Osteocyte (in vitro differentiated cells): ENCODE measurements around the gene OSR1. TPM values are rescaled to one million over a fixed set of nuclear protein-coding genes. Genes with fewer than 3 reads are reported as not detected.

Experiments used
- DNase-seq: peaks from one replicate; pipeline ENCODE4 v3.0.0; 2021; ENCODE audit warnings: mixed read lengths; ENCODE audit not compliant: unreplicated experiment; ENCODE audit errors: extremely low spot score
- H3K27ac Mint-ChIP-seq: one replicate; pipeline ENCODE4 v1.8.0; 2021; ENCODE audit warnings: mild to moderate bottlenecking, mixed read lengths; ENCODE audit not compliant: unreplicated experiment
- H3K27me3 Mint-ChIP-seq: one replicate; pipeline ENCODE4 v1.8.0; 2021; ENCODE audit warnings: mixed read lengths; ENCODE audit not compliant: unreplicated experiment
- H3K36me3 Mint-ChIP-seq: one replicate; pipeline ENCODE4 v1.8.0; 2021; ENCODE audit warnings: mixed read lengths; ENCODE audit not compliant: unreplicated experiment
- H3K4me1 Mint-ChIP-seq: one replicate; pipeline ENCODE4 v1.8.0; 2021; ENCODE audit warnings: mixed read lengths; ENCODE audit not compliant: unreplicated experiment
- H3K4me3 Mint-ChIP-seq: one replicate; pipeline ENCODE4 v1.8.0; 2021; ENCODE audit warnings: mild to moderate bottlenecking, moderate library complexity, mixed read lengths; ENCODE audit not compliant: unreplicated experiment
- H3K9me3 Mint-ChIP-seq: one replicate; pipeline ENCODE4 v1.8.0; 2021; ENCODE audit warnings: mixed read lengths; ENCODE audit not compliant: unreplicated experiment
- total RNA-seq: library from RNA; stranded (reverse); gene quantifications from 2 replicates; pipeline ENCODE4 v1.2.1, GENCODE V29; 2021
- TF ChIP-seq, protein P1 (sequence below): fragments of 200-600 bp; sonication (generic); IDR thresholded peaks from 2 replicates; pipeline ENCODE4 v1.5.0; 2021; ENCODE audit warnings: antibody characterized with exemption, mild to moderate bottlenecking, moderate library complexity

Gene OSR1
- total RNA-seq, 1 donor from 2014 or later: 5.8 TPM

DNA sequence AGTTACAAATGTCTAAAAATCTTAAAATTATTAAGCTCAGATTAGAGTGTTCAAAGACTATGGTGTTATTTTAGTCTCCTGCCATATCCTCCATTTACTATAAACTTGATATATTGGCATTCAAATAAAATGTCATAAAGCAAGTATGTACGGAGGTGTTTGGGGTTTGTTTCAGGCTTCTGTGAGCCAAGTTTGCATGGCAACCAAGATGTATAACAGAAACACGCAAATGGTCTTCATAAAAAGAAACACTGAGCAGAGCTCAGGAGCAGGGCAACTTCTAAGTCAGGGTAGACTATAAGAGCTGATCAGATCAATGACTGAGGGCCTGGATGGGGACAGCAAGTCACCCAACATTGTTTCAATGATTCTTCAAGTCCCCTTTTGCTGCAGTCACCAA lies 20.5 kb upstream of the OSR1 start:
- Mint-ChIP-seq H3K4me1 (no peaks in the 10 kb centered on the region), H3K4me3 (no peak overlapping the region)

DNA sequence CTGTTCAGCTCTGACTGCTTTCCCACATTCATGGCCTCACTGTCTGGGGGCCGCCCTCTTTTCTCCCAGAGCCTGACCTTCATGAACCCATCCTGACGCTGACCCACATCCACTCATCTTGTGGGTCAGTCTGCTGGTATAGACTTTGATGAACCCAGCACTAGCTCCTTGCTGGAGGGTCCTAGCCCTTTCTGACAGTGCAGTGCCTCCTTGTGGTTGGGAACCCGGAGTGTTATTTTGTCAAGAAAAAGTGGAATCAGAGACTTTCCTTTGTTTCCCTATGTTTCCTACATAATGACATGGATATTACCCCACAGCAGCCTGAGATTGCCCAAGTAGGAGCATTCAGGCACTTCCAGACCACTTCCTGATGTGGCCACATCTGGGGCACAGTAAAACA lies 19.3 kb upstream of the OSR1 start:
- Mint-ChIP-seq H3K36me3 (peaks cover 3% of the 10 kb centered on the region), H3K4me3 (no peak overlapping the region), H3K4me1 (no peaks in the 10 kb centered on the region), H3K9me3 (peaks cover 4% of the 10 kb centered on the region), H3K27ac (no peak overlapping the region), H3K27me3 (peaks cover 56% of the 10 kb centered on the region)
- TF ChIP-seq, protein P1, sequence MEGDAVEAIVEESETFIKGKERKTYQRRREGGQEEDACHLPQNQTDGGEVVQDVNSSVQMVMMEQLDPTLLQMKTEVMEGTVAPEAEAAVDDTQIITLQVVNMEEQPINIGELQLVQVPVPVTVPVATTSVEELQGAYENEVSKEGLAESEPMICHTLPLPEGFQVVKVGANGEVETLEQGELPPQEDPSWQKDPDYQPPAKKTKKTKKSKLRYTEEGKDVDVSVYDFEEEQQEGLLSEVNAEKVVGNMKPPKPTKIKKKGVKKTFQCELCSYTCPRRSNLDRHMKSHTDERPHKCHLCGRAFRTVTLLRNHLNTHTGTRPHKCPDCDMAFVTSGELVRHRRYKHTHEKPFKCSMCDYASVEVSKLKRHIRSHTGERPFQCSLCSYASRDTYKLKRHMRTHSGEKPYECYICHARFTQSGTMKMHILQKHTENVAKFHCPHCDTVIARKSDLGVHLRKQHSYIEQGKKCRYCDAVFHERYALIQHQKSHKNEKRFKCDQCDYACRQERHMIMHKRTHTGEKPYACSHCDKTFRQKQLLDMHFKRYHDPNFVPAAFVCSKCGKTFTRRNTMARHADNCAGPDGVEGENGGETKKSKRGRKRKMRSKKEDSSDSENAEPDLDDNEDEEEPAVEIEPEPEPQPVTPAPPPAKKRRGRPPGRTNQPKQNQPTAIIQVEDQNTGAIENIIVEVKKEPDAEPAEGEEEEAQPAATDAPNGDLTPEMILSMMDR: no peak
- no peak for DNase-seq

More for the DNA sequence above, 20.5 kb upstream of the OSR1 start:
- H3K9me3 Mint-ChIP-seq: peaks cover 4% of the 10 kb centered on the region
- H3K36me3 Mint-ChIP-seq: no peaks in the 10 kb centered on the region
- TF ChIP-seq, protein P1: no peak
- H3K27ac Mint-ChIP-seq: no peak overlapping the region
- no peak for DNase-seq
- peaks cover 52% of the 10 kb centered on the region for H3K27me3 Mint-ChIP-seq

DNA sequence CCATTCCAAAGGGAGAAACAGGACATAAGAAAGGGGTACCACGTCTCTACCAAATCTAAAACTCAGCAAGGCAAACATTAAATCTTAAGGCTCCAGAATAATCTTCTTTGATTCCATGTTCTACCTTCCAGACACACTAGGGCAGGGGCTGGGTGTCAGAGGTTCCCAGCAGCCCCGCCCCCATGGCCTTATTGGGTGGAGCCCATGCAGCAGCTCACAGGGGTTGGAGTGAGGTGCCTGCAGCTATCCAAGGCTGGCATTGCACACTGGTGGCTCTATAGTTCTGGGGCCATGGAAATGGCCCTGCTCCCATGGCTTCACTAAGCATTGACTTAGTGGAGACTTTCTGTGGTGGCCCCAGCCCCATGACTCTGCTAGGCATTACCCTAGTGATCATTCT lies 14.9 kb upstream of the OSR1 start:
- Mint-ChIP-seq H3K9me3 (peaks cover 4% of the 10 kb centered on the region), H3K4me1 (peaks cover 3% of the 10 kb centered on the region), H3K27ac (no peak overlapping the region), H3K4me3 (no peak overlapping the region), H3K36me3 (peaks cover 3% of the 10 kb centered on the region), H3K27me3 (peaks cover 52% of the 10 kb centered on the region)
- TF ChIP-seq, protein P1: no peak
- DNase-seq: no peak

DNA sequence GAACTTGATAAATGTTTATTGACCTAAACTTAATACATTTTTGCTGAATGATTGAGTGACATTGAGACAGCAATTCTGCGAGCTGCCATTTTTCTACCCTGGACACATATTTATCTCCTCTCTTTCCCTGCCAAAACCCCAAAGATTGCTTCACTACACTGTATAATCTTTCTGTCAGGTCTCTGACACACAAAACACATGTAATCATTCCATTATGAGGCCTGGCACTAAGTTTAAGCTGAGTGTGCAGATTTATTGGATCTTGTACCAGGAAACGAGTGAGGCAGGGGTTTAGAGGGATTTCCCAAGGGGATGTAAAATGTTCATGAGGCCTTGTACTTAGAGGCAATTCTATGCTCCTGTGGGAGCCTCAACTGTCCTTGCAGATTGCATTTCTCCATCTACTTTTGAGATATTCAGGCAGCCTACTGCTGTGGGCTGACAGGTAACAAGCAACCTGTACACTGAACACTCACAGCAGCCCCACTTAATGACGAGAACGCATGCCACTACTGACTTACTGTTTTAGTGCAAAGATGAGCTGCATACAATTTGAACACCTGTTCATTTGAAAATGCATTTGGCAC lies 13.7 kb upstream of the OSR1 start:
- no peak overlapping the region for H3K27ac Mint-ChIP-seq
- no peak overlapping the region for H3K4me3 Mint-ChIP-seq
- H3K36me3 Mint-ChIP-seq: peaks cover 3% of the 10 kb centered on the region
- no peak for DNase-seq
- TF ChIP-seq, protein P1: no peak
- peaks cover 4% of the 10 kb centered on the region for H3K9me3 Mint-ChIP-seq
- peaks cover 46% of the 10 kb centered on the region for H3K27me3 Mint-ChIP-seq
- peaks cover 3% of the 10 kb centered on the region for H3K4me1 Mint-ChIP-seq

DNA sequence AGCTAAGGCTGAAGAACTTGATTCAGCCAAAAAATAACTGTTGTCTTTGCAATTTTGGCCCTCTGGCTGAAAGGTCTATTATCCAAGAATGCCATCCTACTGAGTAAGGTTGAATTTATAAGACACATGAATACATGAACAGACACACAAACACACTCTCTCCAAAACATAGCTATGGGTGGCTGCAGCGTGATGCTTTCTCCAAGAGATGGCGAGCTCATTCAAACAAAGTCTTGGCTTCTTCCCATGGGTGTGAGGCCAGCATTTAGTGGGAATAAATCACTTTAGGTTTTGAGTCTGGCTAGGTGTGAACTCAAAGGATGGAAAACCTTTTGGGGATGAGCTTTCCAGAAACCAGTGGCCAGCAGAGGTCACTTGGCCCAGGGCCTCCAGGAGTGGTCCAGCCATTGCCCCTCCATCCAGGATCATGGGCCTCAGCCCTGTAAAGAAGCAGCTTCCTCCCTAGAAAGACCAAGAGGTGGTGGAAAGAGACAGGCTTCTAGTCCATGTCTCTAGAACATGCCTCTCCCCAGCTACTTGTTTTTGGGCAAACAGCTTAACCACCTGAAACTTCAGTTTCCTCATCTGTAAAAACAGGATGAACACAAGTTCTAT lies 11.0 kb upstream of the OSR1 start:
- Mint-ChIP-seq H3K9me3 (no peaks in the 10 kb centered on the region), H3K27ac (no peak overlapping the region), H3K36me3 (peaks cover 3% of the 10 kb centered on the region), H3K27me3 (peaks cover 40% of the 10 kb centered on the region), H3K4me3 (no peak overlapping the region), H3K4me1 (peaks cover 3% of the 10 kb centered on the region)
- no peak for DNase-seq
- TF ChIP-seq, protein P1: peak; percentile 70
